ENCODE measurements around the gene NLRP6. TPM values are rescaled to one million over a fixed set of nuclear protein-coding genes. Genes with fewer than 3 reads are reported as not detected.

NLRP6 gene
- total RNA-seq, 1 experiment from 2014 or later, result not detected

GRCh38 chr11:281486-282161, 3.4 kb downstream of the NLRP6 start:
- ChIA-PET CTCF (no interaction called here), POLR2A (ENCODE audit: unreplicated experiment) (no interaction called here)
- no TSS peak for BruUV-seq (replicated peaks)

GRCh38 chr11:282171-282570, 4.0 kb downstream of the NLRP6 start:
- no peak for DNase-seq
- Histone ChIP-seq H3K4me3 (no peak overlapping the region), H3K79me2 (ENCODE audit: low read depth) (no peaks in the 10 kb centered on the region), H3K4me1 (replicated peaks; ENCODE audit: insufficient read depth) (no peaks in the 10 kb centered on the region), H3K27ac (no peak overlapping the region), H3F3A (ENCODE audit: insufficient read depth, low read depth) (no peaks in the 10 kb centered on the region), H2AFZ (no peak overlapping the region), H3K27me3 (ENCODE audit: insufficient read depth, low read depth) (no peaks in the 10 kb centered on the region), H3K9me3 (ENCODE audit: insufficient read depth, low read depth) (no peaks in the 10 kb centered on the region), H4K20me1 (ENCODE audit: insufficient read depth) (no peaks in the 10 kb centered on the region), H3K9me2 (ENCODE audit: insufficient read depth) (no peaks in the 10 kb centered on the region), H3K4me2 (no peak overlapping the region), H3K36me3 (ENCODE audit: low read depth) (no peaks in the 10 kb centered on the region)
- no peak for TF ChIP-seq EZH2 (IDR thresholded peaks at IDR 0.05; ENCODE audit: low read depth)
- TF ChIP-seq CTCF (conservative IDR thresholded peaks at IDR 0.05), result no peak
- CTCF ChIA-PET, result no interaction called here
- intact Hi-C loops (cut with micrococcal nuclease; ENCODE audit: unreplicated experiment), result no loop called here
- POLR2A ChIA-PET (ENCODE audit: unreplicated experiment), result no interaction called here
- BruUV-seq (replicated peaks), result no TSS peak

More at GRCh38 chr11:281486-282161, 3.4 kb downstream of the NLRP6 start:
- Histone ChIP-seq H3K36me3 (ENCODE audit: low read depth) (no peaks in the 10 kb centered on the region), H3F3A (ENCODE audit: insufficient read depth, low read depth) (no peaks in the 10 kb centered on the region), H2AFZ (no peak overlapping the region), H3K9me3 (ENCODE audit: insufficient read depth, low read depth) (no peaks in the 10 kb centered on the region), H3K79me2 (ENCODE audit: low read depth) (no peaks in the 10 kb centered on the region), H3K4me3 (no peak overlapping the region), H4K20me1 (ENCODE audit: insufficient read depth) (no peaks in the 10 kb centered on the region), H3K4me2 (no peak overlapping the region), H3K9me2 (ENCODE audit: insufficient read depth) (no peaks in the 10 kb centered on the region), H3K4me1 (replicated peaks; ENCODE audit: insufficient read depth) (no peaks in the 10 kb centered on the region), H3K27me3 (ENCODE audit: insufficient read depth, low read depth) (no peaks in the 10 kb centered on the region), H3K27ac (no peak overlapping the region)
- no peak for DNase-seq
- intact Hi-C loops (cut with micrococcal nuclease; ENCODE audit: unreplicated experiment), result no loop called here
- TF ChIP-seq EZH2 (IDR thresholded peaks at IDR 0.05; ENCODE audit: low read depth) (no peak), CTCF (conservative IDR thresholded peaks at IDR 0.05) (no peak)

- no peaks in the 10 kb centered on the region for H3K27me3 ChIP-seq (ENCODE audit: insufficient read depth, low read depth)
- ChIA-PET POLR2A (ENCODE audit: unreplicated experiment) (interaction anchor here (0.7 kb wide), 2 partner anchors 32 to 272 kb away, joined by 10 to 11 read pairs; no protein-coding TSS in a partner anchor), CTCF (no interaction called here)
Measured at GRCh38 chr11:282630-283360, 4.6 kb downstream of the NLRP6 start.

More at GRCh38 chr11:282630-283360, 4.6 kb downstream of the NLRP6 start:
- H3K36me3 ChIP-seq (ENCODE audit: low read depth), result no peaks in the 10 kb centered on the region
- DNase-seq, result no peak
- no peak overlapping the region for H3K27ac ChIP-seq
- no peaks in the 10 kb centered on the region for H3K9me3 ChIP-seq (ENCODE audit: insufficient read depth, low read depth)
- H3K4me1 ChIP-seq (replicated peaks; ENCODE audit: insufficient read depth), result no peaks in the 10 kb centered on the region
- no peak overlapping the region for H2AFZ ChIP-seq
- H3K4me3 ChIP-seq, result no peak overlapping the region
- no peak for TF ChIP-seq CTCF (conservative IDR thresholded peaks at IDR 0.05)
- no peak for TF ChIP-seq EZH2 (IDR thresholded peaks at IDR 0.05; ENCODE audit: low read depth)
- no peaks in the 10 kb centered on the region for H4K20me1 ChIP-seq (ENCODE audit: insufficient read depth)
- no peaks in the 10 kb centered on the region for H3K9me2 ChIP-seq (ENCODE audit: insufficient read depth)
- no TSS peak for BruUV-seq (replicated peaks)
- H3K79me2 ChIP-seq (ENCODE audit: low read depth), result no peaks in the 10 kb centered on the region
- intact Hi-C loops (cut with micrococcal nuclease; ENCODE audit: unreplicated experiment), result no loop called here
- H3F3A ChIP-seq (ENCODE audit: insufficient read depth, low read depth), result no peaks in the 10 kb centered on the region
- H3K4me2 ChIP-seq, result no peak overlapping the region

Data from PC-9 (cell line).